ENCODE measurements around the gene SRI.
"Not testable (repeated sequence)": the region's sequence is repeated elsewhere in the genome, so short reads cannot be mapped to it uniquely, and the experiment has no call there.

SRI gene

DNA sequence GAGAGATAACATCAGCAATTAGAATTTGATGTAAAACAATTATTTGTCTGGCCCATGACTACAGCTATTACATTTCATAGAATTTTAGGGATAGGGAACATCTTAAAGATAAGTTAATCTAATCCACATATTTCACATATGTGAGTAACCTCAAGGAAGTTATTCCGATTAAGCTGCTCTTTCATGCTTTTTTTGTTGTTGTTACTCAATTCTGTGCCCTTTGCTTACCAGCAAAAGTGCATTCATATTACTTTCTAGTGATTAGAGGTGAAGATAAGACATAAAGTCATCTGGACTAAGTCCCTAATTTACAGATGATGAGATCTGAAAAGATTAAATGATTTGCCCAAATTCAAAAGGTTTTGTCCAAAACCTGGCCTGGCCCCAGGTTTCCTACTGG is 40.9 kb upstream of the SRI start:
- TF ChIP-seq, protein P1, sequence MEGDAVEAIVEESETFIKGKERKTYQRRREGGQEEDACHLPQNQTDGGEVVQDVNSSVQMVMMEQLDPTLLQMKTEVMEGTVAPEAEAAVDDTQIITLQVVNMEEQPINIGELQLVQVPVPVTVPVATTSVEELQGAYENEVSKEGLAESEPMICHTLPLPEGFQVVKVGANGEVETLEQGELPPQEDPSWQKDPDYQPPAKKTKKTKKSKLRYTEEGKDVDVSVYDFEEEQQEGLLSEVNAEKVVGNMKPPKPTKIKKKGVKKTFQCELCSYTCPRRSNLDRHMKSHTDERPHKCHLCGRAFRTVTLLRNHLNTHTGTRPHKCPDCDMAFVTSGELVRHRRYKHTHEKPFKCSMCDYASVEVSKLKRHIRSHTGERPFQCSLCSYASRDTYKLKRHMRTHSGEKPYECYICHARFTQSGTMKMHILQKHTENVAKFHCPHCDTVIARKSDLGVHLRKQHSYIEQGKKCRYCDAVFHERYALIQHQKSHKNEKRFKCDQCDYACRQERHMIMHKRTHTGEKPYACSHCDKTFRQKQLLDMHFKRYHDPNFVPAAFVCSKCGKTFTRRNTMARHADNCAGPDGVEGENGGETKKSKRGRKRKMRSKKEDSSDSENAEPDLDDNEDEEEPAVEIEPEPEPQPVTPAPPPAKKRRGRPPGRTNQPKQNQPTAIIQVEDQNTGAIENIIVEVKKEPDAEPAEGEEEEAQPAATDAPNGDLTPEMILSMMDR (IDR thresholded peaks at IDR 0.05; ENCODE audit: control insufficient read depth, insufficient read depth, low read depth, low read length, missing control alignments), result no peak

DNA sequence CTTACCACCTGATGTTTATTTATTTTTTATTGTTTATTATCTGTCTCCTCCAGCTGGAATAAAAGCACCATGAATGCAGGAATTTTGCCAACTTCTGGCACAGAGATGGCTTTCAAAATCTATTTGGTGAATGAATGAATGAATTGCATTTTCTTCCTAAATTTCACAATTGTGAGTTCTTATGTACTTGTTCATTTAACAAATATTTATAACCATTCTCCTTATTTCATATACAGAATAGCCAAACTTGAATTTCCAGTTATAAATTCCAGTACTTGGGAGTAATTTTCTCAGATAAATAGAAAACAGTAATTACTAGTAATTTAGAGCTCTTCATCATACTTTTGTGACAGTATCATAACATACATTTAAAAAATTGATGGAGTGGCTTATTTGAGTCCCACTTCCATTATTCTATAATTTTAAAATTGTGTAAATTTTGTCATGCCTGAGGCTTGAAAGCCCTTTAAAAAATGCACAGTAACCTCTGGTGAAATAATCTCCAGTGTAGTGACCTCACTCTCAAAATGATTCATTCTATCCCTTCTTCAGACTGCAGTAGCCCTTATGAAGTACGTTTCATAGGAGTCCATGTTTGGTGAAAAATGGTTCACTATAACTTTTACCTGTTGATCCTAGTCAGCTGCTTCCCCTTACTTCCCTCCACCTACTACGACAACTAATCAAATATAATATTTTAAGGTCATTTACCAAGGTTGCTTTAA is 40.0 kb upstream of the SRI start:
- no peak for DNase-seq (ENCODE audit: low read depth)
- H3K4me3 ChIP-seq (ENCODE audit: control insufficient read depth, low read depth, low read length), result no peak overlapping the region
- TF ChIP-seq, protein P1 (IDR thresholded peaks at IDR 0.05; ENCODE audit: control insufficient read depth, insufficient read depth, low read depth, low read length, missing control alignments), result no peak

More for the DNA sequence above, 40.9 kb upstream of the SRI start:
- H3K4me3 ChIP-seq (ENCODE audit: control insufficient read depth, low read depth, low read length), result no peak overlapping the region
- DNase-seq (ENCODE audit: low read depth), result no peak

DNA sequence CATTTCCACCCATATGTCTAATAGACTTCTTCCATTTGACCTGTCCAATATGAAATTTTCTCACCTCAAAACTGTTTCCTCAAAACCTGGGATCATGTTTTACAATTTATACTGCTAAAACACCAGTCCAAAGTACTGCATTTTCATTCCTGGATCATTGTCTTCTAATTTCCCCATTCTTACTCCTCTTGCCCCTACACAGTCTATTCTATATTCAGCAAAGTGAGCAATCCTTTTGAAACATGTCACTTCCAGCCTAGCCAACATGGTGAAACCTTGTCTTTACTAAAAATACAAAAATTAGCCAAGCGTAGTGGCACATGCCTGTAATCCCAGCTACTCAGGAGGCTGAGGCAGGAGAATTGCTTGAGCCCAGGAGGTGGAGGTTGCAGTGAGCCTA is 38.5 kb upstream of the SRI start:
- not testable (repeated sequence) for DNase-seq (ENCODE audit: low read depth); H3K4me3 ChIP-seq (ENCODE audit: control insufficient read depth, low read depth, low read length)

DNA sequence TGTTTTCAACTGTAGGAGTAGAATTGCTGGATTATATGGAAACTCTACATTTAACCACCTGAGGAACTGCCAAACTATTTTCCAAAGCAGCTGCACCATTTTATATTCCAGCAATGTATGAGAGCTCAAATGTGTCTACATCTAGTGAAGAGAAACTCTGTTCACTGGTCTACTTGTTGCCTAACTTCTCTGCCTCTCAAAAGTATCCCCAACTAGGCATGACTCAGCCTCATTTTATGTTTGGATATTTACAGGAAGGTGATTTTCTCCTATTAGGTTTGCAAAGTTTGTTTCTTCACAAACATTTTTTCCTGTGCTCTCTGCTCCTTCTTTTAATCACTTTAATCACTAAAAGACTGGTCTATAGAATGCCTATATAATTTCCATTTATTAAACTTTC is 37.1 kb upstream of the SRI start:
- TF ChIP-seq, protein P1 (IDR thresholded peaks at IDR 0.05; ENCODE audit: control insufficient read depth, insufficient read depth, low read depth, low read length, missing control alignments), result no peak
- H3K4me3 ChIP-seq (ENCODE audit: control insufficient read depth, low read depth, low read length), result no peak overlapping the region
- no peak for DNase-seq (ENCODE audit: low read depth)

DNA sequence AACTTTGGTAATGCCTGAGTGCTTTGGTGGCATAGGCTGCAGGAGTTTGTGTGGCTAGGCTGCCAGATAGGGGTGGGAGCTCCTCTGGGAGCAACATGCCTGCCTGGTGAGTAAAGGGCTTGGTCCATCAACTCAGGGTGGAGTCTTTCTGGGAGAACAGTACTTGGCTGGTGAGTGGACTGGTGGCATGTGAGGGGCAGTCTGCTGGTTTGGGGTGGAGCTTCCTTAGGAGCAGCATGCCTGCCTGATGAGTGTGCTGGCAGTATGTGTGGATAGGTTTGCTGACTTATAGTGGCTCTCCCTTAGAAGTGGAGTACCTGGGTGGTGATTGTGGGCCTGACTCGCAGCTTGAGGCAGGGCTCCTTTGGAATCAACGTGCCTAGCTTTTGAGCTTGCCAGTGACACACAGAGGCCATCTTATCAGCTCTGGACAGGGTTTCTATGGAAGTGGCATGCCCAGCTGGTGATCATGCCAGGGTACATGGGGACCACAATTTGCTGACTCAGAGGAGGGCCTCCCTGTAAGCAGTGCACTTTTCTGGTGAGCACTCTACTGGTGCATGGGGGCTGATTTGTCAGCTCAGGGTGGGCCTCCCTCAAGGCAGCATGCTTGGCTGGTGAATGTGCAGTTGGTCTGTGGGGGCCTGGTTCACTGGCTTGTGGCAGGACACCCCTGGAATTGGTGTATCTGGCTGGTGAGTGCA is 35.0 kb upstream of the SRI start:
- no peak overlapping the region for H3K4me3 ChIP-seq (ENCODE audit: control insufficient read depth, low read depth, low read length)
- TF ChIP-seq, protein P1 (IDR thresholded peaks at IDR 0.05; ENCODE audit: control insufficient read depth, insufficient read depth, low read depth, low read length, missing control alignments), result no peak
- no peak for DNase-seq (ENCODE audit: low read depth)

DNA sequence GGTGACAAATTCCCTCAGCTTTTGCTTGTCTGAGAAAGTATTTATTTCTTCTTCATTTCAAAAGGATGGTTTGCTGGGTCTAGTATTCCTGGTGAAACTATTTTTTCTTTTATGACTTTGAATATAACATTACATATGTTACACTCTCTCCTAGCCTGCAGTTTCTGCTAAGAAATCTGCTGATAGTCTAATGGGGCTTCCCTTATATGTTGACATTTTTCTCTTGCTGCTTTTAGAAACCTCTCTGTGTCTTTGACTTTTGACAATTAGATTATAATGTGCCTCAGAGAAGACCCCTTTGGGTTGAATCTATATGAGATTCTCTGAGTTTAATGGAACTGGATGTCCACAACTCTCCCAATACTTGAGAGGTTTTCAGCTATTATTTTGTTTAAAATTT is 33.8 kb upstream of the SRI start:
- TF ChIP-seq, protein P1 (IDR thresholded peaks at IDR 0.05; ENCODE audit: control insufficient read depth, insufficient read depth, low read depth, low read length, missing control alignments), result no peak
- DNase-seq (ENCODE audit: low read depth), result no peak
- H3K4me3 ChIP-seq (ENCODE audit: control insufficient read depth, low read depth, low read length), result no peak overlapping the region

DNA sequence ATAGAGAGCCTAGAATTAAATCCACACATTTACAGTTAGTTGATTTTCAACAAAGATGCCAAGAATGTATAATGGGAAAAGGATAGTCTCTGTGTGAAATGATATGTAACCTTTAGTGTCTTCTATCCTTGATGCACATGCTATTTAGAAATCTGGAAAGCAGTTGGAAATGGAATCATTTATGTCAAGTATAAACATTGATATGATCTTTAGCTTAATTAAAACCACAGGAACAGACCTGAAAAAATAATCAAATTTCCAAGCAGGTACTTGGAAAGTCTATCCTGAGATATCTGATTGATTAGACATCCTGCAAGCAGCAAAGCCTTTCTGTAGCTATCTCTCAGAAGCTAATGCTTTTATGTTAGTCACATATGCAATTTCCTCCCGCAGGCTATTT is 24.4 kb upstream of the SRI start:
- H3K4me3 ChIP-seq (ENCODE audit: control insufficient read depth, low read depth, low read length), result no peak overlapping the region
- TF ChIP-seq, protein P1 (IDR thresholded peaks at IDR 0.05; ENCODE audit: control insufficient read depth, insufficient read depth, low read depth, low read length, missing control alignments), result no peak
- DNase-seq (ENCODE audit: low read depth), result no peak
